ENCODE measurements around the gene CHCHD2. TPM values are rescaled to one million over a fixed set of nuclear protein-coding genes. Genes with fewer than 3 reads are reported as not detected.

The CHCHD2 gene
- total RNA-seq, 1 experiment from 2014 or later = 510 TPM

GRCh38 chr7:56127241-56127975, 21.1 kb upstream of the CHCHD2 start:
- H3K27me3 ChIP-seq (ENCODE audit: insufficient read depth, low read length) = no peaks in the 10 kb centered on the region
- no TSS peak for BruUV-seq (replicated peaks)
- ChIA-PET RAD21 (ENCODE audit: low non-redundant PET in 1 of 2, low total read pairs in 2 of 2, uncharacterized antibody in 2 of 2, unreplicated experiment in 2 of 2) (no interaction called here), CTCF (no interaction called here), POLR2A (no interaction called here)
- no peaks in the 10 kb centered on the region for H4K20me1 ChIP-seq (ENCODE audit: insufficient read depth)
- H3K27ac ChIP-seq (ENCODE audit: low read depth, low read length) = no peak overlapping the region
- TF ChIP-seq MAX (IDR thresholded peaks at IDR 0.05) (no peak), ELF1 (IDR thresholded peaks at IDR 0.05; ENCODE audit: borderline replicate concordance, low read depth) (no peak), YY1 (IDR thresholded peaks at IDR 0.05; ENCODE audit: extremely low read depth, insufficient replicate concordance, low read depth, low read length) (no peak), SP1 (IDR thresholded peaks at IDR 0.05; ENCODE audit: low read depth) (no peak), POLR2A (IDR thresholded peaks at IDR 0.05; ENCODE audit: borderline replicate concordance, extremely low read depth, insufficient read depth, insufficient read length) (no peak), JUND (IDR thresholded peaks at IDR 0.05) (no peak), ZFX (IDR thresholded peaks at IDR 0.05) (no peak)
- no peak for ATAC-seq
- no peaks in the 10 kb centered on the region for H3K36me3 ChIP-seq (ENCODE audit: control insufficient read depth in 1 of 2, insufficient read depth in 2 of 2, low read length in 2 of 2)
- no peaks in the 10 kb centered on the region for H3K9me3 ChIP-seq (ENCODE audit: control insufficient read depth in 1 of 2, insufficient read depth in 1 of 2, low read depth in 1 of 2, low read length in 2 of 2)
- H3K9ac ChIP-seq (ENCODE audit: low read length) = no peak overlapping the region
- no peak for DNase-seq (ENCODE audit: low read depth, low spot score)
- intact Hi-C loops (cut with micrococcal nuclease) = no loop called here
- no peak overlapping the region for H2AFZ ChIP-seq (ENCODE audit: low read depth, low read length, poor library complexity, severe bottlenecking)
- no peak overlapping the region for H3K4me3 ChIP-seq (replicated peaks in 1 of 2; ENCODE audit: low read depth in 1 of 2, low read length in 2 of 2)
- H3K9me2 ChIP-seq (ENCODE audit: insufficient read depth) = no peaks in the 10 kb centered on the region
- H3K79me2 ChIP-seq (ENCODE audit: insufficient read depth, low read length) = no peaks in the 10 kb centered on the region
- H3K4me2 ChIP-seq (ENCODE audit: low read length) = no peak overlapping the region
- H3K4me1 ChIP-seq (ENCODE audit: control insufficient read depth in 1 of 2, insufficient read depth in 2 of 2, low read length in 2 of 2) = no peaks in the 10 kb centered on the region

GRCh38 chr7:56125831-56126230, 19.6 kb upstream of the CHCHD2 start:
- H3K9ac ChIP-seq (ENCODE audit: low read length) = no peak overlapping the region
- ATAC-seq (no peak), DNase-seq (ENCODE audit: low read depth, low spot score) (no peak)
- no peaks in the 10 kb centered on the region for H4K20me1 ChIP-seq (ENCODE audit: insufficient read depth)
- no peaks in the 10 kb centered on the region for H3K4me1 ChIP-seq (ENCODE audit: control insufficient read depth in 1 of 2, insufficient read depth in 2 of 2, low read length in 2 of 2)
- H2AFZ ChIP-seq (ENCODE audit: low read depth, low read length, poor library complexity, severe bottlenecking) = no peak overlapping the region
- no peaks in the 10 kb centered on the region for H3K27me3 ChIP-seq (ENCODE audit: insufficient read depth, low read length)
- H3K4me3 ChIP-seq (replicated peaks in 1 of 2; ENCODE audit: low read depth in 1 of 2, low read length in 2 of 2) = no peak overlapping the region
- no peaks in the 10 kb centered on the region for H3K79me2 ChIP-seq (ENCODE audit: insufficient read depth, low read length)
- no peaks in the 10 kb centered on the region for H3K9me2 ChIP-seq (ENCODE audit: insufficient read depth)
- no TSS peak for BruUV-seq (replicated peaks)
- CTCF ChIA-PET = no interaction called here
- RAD21 ChIA-PET (ENCODE audit: low non-redundant PET in 1 of 2, low total read pairs in 2 of 2, uncharacterized antibody in 2 of 2, unreplicated experiment in 2 of 2) = no interaction called here
- H3K9me3 ChIP-seq (ENCODE audit: control insufficient read depth in 1 of 2, insufficient read depth in 1 of 2, low read depth in 1 of 2, low read length in 2 of 2) = no peaks in the 10 kb centered on the region
- H3K4me2 ChIP-seq (ENCODE audit: low read length) = no peak overlapping the region
- intact Hi-C loops (cut with micrococcal nuclease) = no loop called here
- H3K36me3 ChIP-seq (ENCODE audit: control insufficient read depth in 1 of 2, insufficient read depth in 2 of 2, low read length in 2 of 2) = no peaks in the 10 kb centered on the region
- no peak overlapping the region for H3K27ac ChIP-seq (ENCODE audit: low read depth, low read length)
- POLR2A ChIA-PET = no interaction called here
- TF ChIP-seq JUND (IDR thresholded peaks at IDR 0.05) (no peak), YY1 (IDR thresholded peaks at IDR 0.05; ENCODE audit: extremely low read depth, insufficient replicate concordance, low read depth, low read length) (no peak), ZBTB33 (IDR thresholded peaks at IDR 0.05; ENCODE audit: extremely low read depth, insufficient replicate concordance, low read length) (no peak), EGR1 (IDR thresholded peaks at IDR 0.05; ENCODE audit: low read depth) (no peak), REST (IDR thresholded peaks at IDR 0.05; ENCODE audit: low read depth) (no peak), SRF (IDR thresholded peaks at IDR 0.05; ENCODE audit: low read depth) (no peak), SP1 (IDR thresholded peaks at IDR 0.05; ENCODE audit: low read depth) (no peak), CEBPB (IDR thresholded peaks at IDR 0.05; ENCODE audit: low read depth) (no peak), ELF1 (IDR thresholded peaks at IDR 0.05; ENCODE audit: borderline replicate concordance, low read depth) (no peak), POLR2AphosphoS5 (IDR thresholded peaks at IDR 0.05; ENCODE audit: low read depth, low read length) (no peak), ATF3 (IDR thresholded peaks at IDR 0.05) (no peak), TCF7L2 (IDR thresholded peaks at IDR 0.05; ENCODE audit: borderline replicate concordance, extremely low read depth, insufficient read depth, insufficient read length) (no peak)

Measured in HCT116 (cell line).